ENCODE data around the gene NUDT19. TPM values are rescaled to one million over a fixed set of nuclear protein-coding genes. Genes with fewer than 3 reads are reported as not detected.

Gene NUDT19
- total and polyA plus RNA-seq, 12 donors, result 6.8 to 34.9 (median 20.9) TPM

GRCh38 chr19:32748497-32748896 lies 56.9 kb downstream of the NUDT19 start:
- H3K4me3 ChIP-seq, result no peak overlapping the region

GRCh38 chr19:32748948-32749347 lies 57.3 kb downstream of the NUDT19 start:
- Histone ChIP-seq H3K4me1 (replicated peaks in 1 of 2) (no peaks in the 10 kb centered on the region), H3K27ac (no peak overlapping the region), H3K36me3 (replicated peaks in 1 of 2) (no peaks in the 10 kb centered on the region), H3K4me3 (no peak overlapping the region), H3K9me3 (replicated peaks in 1 of 3) (no peaks in the 10 kb centered on the region), H3K27me3 (no peaks in the 10 kb centered on the region)
- DNase-seq, result no peak
- TF ChIP-seq POLR2A (IDR thresholded peaks at IDR 0.05), result no peak
- TF ChIP-seq, protein P1, sequence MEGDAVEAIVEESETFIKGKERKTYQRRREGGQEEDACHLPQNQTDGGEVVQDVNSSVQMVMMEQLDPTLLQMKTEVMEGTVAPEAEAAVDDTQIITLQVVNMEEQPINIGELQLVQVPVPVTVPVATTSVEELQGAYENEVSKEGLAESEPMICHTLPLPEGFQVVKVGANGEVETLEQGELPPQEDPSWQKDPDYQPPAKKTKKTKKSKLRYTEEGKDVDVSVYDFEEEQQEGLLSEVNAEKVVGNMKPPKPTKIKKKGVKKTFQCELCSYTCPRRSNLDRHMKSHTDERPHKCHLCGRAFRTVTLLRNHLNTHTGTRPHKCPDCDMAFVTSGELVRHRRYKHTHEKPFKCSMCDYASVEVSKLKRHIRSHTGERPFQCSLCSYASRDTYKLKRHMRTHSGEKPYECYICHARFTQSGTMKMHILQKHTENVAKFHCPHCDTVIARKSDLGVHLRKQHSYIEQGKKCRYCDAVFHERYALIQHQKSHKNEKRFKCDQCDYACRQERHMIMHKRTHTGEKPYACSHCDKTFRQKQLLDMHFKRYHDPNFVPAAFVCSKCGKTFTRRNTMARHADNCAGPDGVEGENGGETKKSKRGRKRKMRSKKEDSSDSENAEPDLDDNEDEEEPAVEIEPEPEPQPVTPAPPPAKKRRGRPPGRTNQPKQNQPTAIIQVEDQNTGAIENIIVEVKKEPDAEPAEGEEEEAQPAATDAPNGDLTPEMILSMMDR (IDR thresholded peaks at IDR 0.05), result no peak
- 33 to 76% (median 64%) methylated on average over 1 to 3 of the region's 3 CpGs for WGBS, 4 donors
- intact Hi-C loops (cut with DNase I), result no loop called here

More at GRCh38 chr19:32748497-32748896, 56.9 kb downstream of the NUDT19 start:
- WGBS, 4 donors, result 69 to 80% (median 77%) methylated on average over 4 to 5 of the region's 5 CpGs
- H3K27ac ChIP-seq, result no peak overlapping the region
- H3K36me3 ChIP-seq (replicated peaks in 1 of 2), result no peaks in the 10 kb centered on the region
- H3K27me3 ChIP-seq, result no peaks in the 10 kb centered on the region
- no peaks in the 10 kb centered on the region for H3K4me1 ChIP-seq (replicated peaks in 1 of 2)
- no peaks in the 10 kb centered on the region for H3K9me3 ChIP-seq (replicated peaks in 1 of 3)
- intact Hi-C loops (cut with DNase I), result no loop called here
- DNase-seq, result no peak
- TF ChIP-seq, protein P1 (IDR thresholded peaks at IDR 0.05), result no peak
- TF ChIP-seq POLR2A (IDR thresholded peaks at IDR 0.05), result no peak

DNA sequence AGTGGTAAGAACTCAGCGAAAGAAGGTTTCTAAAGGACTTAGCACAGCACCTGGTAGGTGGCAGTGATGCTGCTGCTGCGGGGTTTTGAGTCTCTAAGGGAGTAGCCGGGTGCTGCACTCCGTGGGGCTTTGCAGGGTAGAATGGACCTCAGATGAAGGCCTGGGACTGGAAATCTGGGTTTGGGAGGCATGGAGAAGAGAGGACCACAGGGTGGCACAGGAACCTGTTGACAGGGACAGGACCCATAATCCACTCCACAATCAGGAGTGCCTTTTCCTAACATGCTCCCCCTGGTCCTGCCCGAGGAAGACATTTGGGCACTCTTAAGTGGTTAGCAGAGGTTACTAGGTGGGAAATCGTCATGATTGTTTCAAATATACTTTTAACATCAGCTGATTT lies 57.7 kb downstream of the NUDT19 start:
- no peaks in the 10 kb centered on the region for H3K9me3 ChIP-seq (replicated peaks in 1 of 3)
- no peaks in the 10 kb centered on the region for H3K27me3 ChIP-seq
- H3K36me3 ChIP-seq (replicated peaks in 1 of 2), result no peaks in the 10 kb centered on the region
- H3K4me1 ChIP-seq (replicated peaks in 1 of 2), result no peaks in the 10 kb centered on the region
- TF ChIP-seq, protein P1 (IDR thresholded peaks at IDR 0.05), result no peak
- DNase-seq, result no peak
- H3K4me3 ChIP-seq, result no peak overlapping the region
- H3K27ac ChIP-seq, result no peak overlapping the region
- 70 to 76% (median 75%) methylated on average over 6 of the region's 6 CpGs for WGBS, 4 donors
- intact Hi-C loops (cut with DNase I), result no loop called here

- H3K4me3 ChIP-seq, result no peak overlapping the region
- 57 to 77% (median 63%) methylated on average over 4 of the region's 4 CpGs for WGBS, 4 donors
- H3K27me3 ChIP-seq, result no peaks in the 10 kb centered on the region
- no peak for DNase-seq
- intact Hi-C loops (cut with DNase I), result no loop called here
- H3K36me3 ChIP-seq (replicated peaks in 1 of 2), result no peaks in the 10 kb centered on the region
- H3K4me1 ChIP-seq (replicated peaks in 1 of 2), result no peaks in the 10 kb centered on the region
- H3K27ac ChIP-seq, result no peak overlapping the region
- no peak for TF ChIP-seq POLR2A (IDR thresholded peaks at IDR 0.05)
- TF ChIP-seq, protein P1 (IDR thresholded peaks at IDR 0.05), result no peak
- H3K9me3 ChIP-seq (replicated peaks in 1 of 3), result no peaks in the 10 kb centered on the region
Measured at GRCh38 chr19:32750441-32751055, 58.9 kb downstream of the NUDT19 start.
